GM19328 (cell line): ENCODE data around the gene SYS1.

ENCODE experiments used
- ATAC-seq: cut with Tn5 transposase; IDR thresholded peaks from one replicate; pipeline ENCODE4 v1.9.1; 2021; ENCODE audit warnings: mild to moderate bottlenecking, moderate library complexity; ENCODE audit not compliant: unreplicated experiment

Gene SYS1

GRCh38 chr20:45355209-45356084 lies 7.5 kb upstream of the SYS1 start:
- ATAC-seq: no peak

GRCh38 chr20:45358282-45359068 lies 4.5 kb upstream of the SYS1 start:
- no peak for ATAC-seq

- ATAC-seq: no peak
Measured at GRCh38 chr20:45359069-45359405, 3.9 kb upstream of the SYS1 start.

- ATAC-seq: no peak
Measured at GRCh38 chr20:45359406-45360148, 3.4 kb upstream of the SYS1 start.

- no peak for ATAC-seq
Measured at GRCh38 chr20:45361793-45362192, 1.2 kb upstream of the SYS1 start.

GRCh38 chr20:45363611-45364492 lies 896 bp downstream of the SYS1 start:
- no peak for ATAC-seq

GRCh38 chr20:45365444-45365970 lies 2.6 kb downstream of the SYS1 start:
- ATAC-seq: no peak

- ATAC-seq: no peak
Measured at GRCh38 chr20:45366192-45366591, 3.2 kb downstream of the SYS1 start.

GRCh38 chr20:45366631-45367030 lies 3.7 kb downstream of the SYS1 start:
- ATAC-seq: no peak

- no peak for ATAC-seq
Measured at GRCh38 chr20:45367126-45367525, 4.2 kb downstream of the SYS1 start.

- peak; percentile 80 for ATAC-seq
Measured at GRCh38 chr20:45368221-45368980, 5.4 kb downstream of the SYS1 start.

- ATAC-seq: no peak
Measured at GRCh38 chr20:45370571-45371160, 7.7 kb downstream of the SYS1 start.

- ATAC-seq: no peak
Measured at GRCh38 chr20:45372241-45372640, 9.3 kb downstream of the SYS1 start.

- ATAC-seq: no peak
Measured at GRCh38 chr20:45372646-45373352, 9.8 kb downstream of the SYS1 start.

- ATAC-seq: no peak
Measured at GRCh38 chr20:45373353-45374100, 10.6 kb downstream of the SYS1 start.

- ATAC-seq: no peak
Measured at GRCh38 chr20:45374101-45374467, 11.1 kb downstream of the SYS1 start.

- ATAC-seq: no peak
Measured at GRCh38 chr20:45374966-45375365, 12.0 kb downstream of the SYS1 start.

- no peak for ATAC-seq
Measured at GRCh38 chr20:45377269-45377668, 14.3 kb downstream of the SYS1 start.
